Measurements from ENCODE around the gene APOBEC2.

APOBEC2 gene

DNA sequence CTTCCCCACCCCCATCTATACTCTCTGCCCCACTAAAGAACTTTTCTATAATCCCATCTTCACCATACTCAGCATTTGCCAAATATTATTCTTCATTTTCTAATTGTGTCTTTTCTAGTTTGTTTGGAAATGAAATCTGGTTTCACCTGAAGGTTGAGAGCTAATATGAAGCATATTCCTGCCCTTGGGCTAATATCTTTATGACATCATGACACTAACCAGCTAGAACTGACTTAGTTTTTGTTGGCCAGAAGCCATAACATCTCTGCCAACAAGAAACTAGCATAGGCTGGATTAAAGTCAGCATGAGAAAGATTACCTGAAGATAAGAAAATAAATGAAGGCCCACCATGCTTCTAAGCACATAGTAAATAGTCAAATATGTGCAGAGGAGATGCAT, 30.7 kb upstream of the APOBEC2 start:
- no peak for DNase-seq
- H3K27me3 ChIP-seq (ENCODE audit: insufficient read depth, low read length, poor library complexity) = no peaks in the 10 kb centered on the region
- H3K36me3 ChIP-seq (ENCODE audit: insufficient read depth, low read length) = peaks cover 6% of the 10 kb centered on the region; the same call in 1 of the 2 replicates
- H3K4me3 ChIP-seq (ENCODE audit: low read depth in 1 of 2, low read length in 2 of 2) = no peak overlapping the region
- no peak overlapping the region for H3K27ac ChIP-seq (ENCODE audit: low read length)
- H3K9me3 ChIP-seq (ENCODE audit: insufficient read depth, low read length, severe bottlenecking) = no peaks in the 10 kb centered on the region
- no peak overlapping the region for H3K4me2 ChIP-seq (ENCODE audit: insufficient read depth, low read length)
- no peak for ATAC-seq (ENCODE audit: insufficient read depth, low read depth)
- no peak overlapping the region for H2AFZ ChIP-seq (ENCODE audit: low read depth, low read length)
- TF ChIP-seq, protein P1, sequence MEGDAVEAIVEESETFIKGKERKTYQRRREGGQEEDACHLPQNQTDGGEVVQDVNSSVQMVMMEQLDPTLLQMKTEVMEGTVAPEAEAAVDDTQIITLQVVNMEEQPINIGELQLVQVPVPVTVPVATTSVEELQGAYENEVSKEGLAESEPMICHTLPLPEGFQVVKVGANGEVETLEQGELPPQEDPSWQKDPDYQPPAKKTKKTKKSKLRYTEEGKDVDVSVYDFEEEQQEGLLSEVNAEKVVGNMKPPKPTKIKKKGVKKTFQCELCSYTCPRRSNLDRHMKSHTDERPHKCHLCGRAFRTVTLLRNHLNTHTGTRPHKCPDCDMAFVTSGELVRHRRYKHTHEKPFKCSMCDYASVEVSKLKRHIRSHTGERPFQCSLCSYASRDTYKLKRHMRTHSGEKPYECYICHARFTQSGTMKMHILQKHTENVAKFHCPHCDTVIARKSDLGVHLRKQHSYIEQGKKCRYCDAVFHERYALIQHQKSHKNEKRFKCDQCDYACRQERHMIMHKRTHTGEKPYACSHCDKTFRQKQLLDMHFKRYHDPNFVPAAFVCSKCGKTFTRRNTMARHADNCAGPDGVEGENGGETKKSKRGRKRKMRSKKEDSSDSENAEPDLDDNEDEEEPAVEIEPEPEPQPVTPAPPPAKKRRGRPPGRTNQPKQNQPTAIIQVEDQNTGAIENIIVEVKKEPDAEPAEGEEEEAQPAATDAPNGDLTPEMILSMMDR (IDR thresholded peaks at IDR 0.05; ENCODE audit: borderline replicate concordance, extremely low read depth, low read length, poor library complexity, severe bottlenecking) = no peak
- no peak for TF ChIP-seq EZH2 (IDR thresholded peaks at IDR 0.05; ENCODE audit: borderline replicate concordance, low read depth, low read length, severe bottlenecking)
- no peaks in the 10 kb centered on the region for H4K20me1 ChIP-seq (ENCODE audit: insufficient read depth, low read length)
- peaks cover 14% of the 10 kb centered on the region for H3K79me2 ChIP-seq (ENCODE audit: insufficient read depth, low read length)
- no peak overlapping the region for H3K9ac ChIP-seq (ENCODE audit: low read depth, low read length)
- peaks cover 18% of the 10 kb centered on the region for H3K4me1 ChIP-seq (ENCODE audit: insufficient read depth, low read length)

DNA sequence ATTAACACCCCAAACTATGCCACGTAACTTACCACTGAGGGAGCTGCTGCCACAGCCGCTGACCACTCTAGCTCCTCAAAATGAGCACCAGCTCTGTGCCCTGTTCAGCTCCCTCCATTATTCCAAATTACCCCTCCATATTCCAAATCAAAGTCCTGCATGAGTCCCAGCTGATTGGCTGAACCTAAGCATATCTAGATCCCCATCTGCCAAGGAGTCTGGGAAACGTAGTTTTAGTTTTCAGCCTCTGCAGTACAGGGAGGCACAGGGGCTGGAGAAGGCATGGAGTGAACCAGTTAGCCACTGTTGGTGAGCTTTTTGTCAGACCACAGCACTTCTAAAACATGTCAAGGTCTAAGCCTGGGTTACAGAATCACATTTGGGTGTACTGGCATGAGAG, 29.9 kb upstream of the APOBEC2 start:
- Histone ChIP-seq H3K4me2 (ENCODE audit: insufficient read depth, low read length) (no peak overlapping the region), H3K4me1 (ENCODE audit: insufficient read depth, low read length) (peaks cover 18% of the 10 kb centered on the region), H3K9ac (ENCODE audit: low read depth, low read length) (no peak overlapping the region), H3K27me3 (ENCODE audit: insufficient read depth, low read length, poor library complexity) (no peaks in the 10 kb centered on the region), H4K20me1 (ENCODE audit: insufficient read depth, low read length) (no peaks in the 10 kb centered on the region), H2AFZ (ENCODE audit: low read depth, low read length) (no peak overlapping the region), H3K79me2 (ENCODE audit: insufficient read depth, low read length) (peaks cover 14% of the 10 kb centered on the region), H3K4me3 (ENCODE audit: low read depth in 1 of 2, low read length in 2 of 2) (no peak overlapping the region), H3K27ac (ENCODE audit: low read length) (no peak overlapping the region), H3K9me3 (ENCODE audit: insufficient read depth, low read length, severe bottlenecking) (no peaks in the 10 kb centered on the region), H3K36me3 (ENCODE audit: insufficient read depth, low read length) (peaks cover 6% of the 10 kb centered on the region; the same call in 1 of the 2 replicates)
- no peak for TF ChIP-seq EZH2 (IDR thresholded peaks at IDR 0.05; ENCODE audit: borderline replicate concordance, low read depth, low read length, severe bottlenecking)
- TF ChIP-seq, protein P1 (IDR thresholded peaks at IDR 0.05; ENCODE audit: borderline replicate concordance, extremely low read depth, low read length, poor library complexity, severe bottlenecking) = no peak
- ATAC-seq (ENCODE audit: insufficient read depth, low read depth) (no peak), DNase-seq (no peak)

DNA sequence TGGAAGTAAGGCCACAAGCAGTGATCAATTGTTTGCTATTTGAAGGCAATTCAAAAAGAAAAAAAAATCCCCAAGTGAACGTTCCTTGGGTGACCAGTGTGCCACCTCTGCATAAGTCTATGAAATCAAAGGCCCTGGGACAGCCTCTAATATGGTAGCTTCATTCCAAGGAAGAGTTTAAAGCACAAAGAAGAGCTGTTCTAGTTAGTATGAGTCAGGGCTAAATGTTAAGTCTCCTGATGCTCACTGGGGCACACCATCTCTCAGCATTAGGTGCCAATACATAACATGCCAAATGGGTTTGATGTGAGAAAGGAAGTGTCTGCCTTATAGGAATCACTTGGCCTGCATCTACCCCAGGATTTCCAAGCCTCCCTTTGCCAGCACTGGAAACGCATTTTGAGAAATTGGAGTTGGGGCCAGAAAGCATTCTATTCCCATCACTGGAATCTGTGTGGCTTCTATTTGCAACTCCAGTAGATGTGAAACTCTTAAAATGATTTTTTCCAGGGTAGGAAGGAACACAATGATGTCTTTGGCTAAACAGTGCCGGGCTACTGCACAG, 27.0 kb upstream of the APOBEC2 start:
- H2AFZ ChIP-seq (ENCODE audit: low read depth, low read length) = no peak overlapping the region
- H3K9ac ChIP-seq (ENCODE audit: low read depth, low read length) = peak overlapping the region; percentile 98
- DNase-seq (no peak), ATAC-seq (ENCODE audit: insufficient read depth, low read depth) (no peak)
- peak overlapping the region; percentile 74 for H3K4me2 ChIP-seq (ENCODE audit: insufficient read depth, low read length)
- H3K4me3 ChIP-seq (ENCODE audit: low read depth in 1 of 2, low read length in 2 of 2) = peak overlapping the region in 1 of 2 experiments; percentile 65; a peak in 2 of 4 replicates
- no peaks in the 10 kb centered on the region for H3K27me3 ChIP-seq (ENCODE audit: insufficient read depth, low read length, poor library complexity)
- TF ChIP-seq, protein P1 (IDR thresholded peaks at IDR 0.05; ENCODE audit: borderline replicate concordance, extremely low read depth, low read length, poor library complexity, severe bottlenecking) = no peak
- no peak for TF ChIP-seq EZH2 (IDR thresholded peaks at IDR 0.05; ENCODE audit: borderline replicate concordance, low read depth, low read length, severe bottlenecking)
- peaks cover 6% of the 10 kb centered on the region; the same call in 1 of the 2 replicates for H3K36me3 ChIP-seq (ENCODE audit: insufficient read depth, low read length)
- H3K79me2 ChIP-seq (ENCODE audit: insufficient read depth, low read length) = peaks cover 22% of the 10 kb centered on the region
- H3K4me1 ChIP-seq (ENCODE audit: insufficient read depth, low read length) = peaks cover 39% of the 10 kb centered on the region
- H3K27ac ChIP-seq (ENCODE audit: low read length) = peak overlapping the region; percentile 98
- no peaks in the 10 kb centered on the region for H4K20me1 ChIP-seq (ENCODE audit: insufficient read depth, low read length)
- H3K9me3 ChIP-seq (ENCODE audit: insufficient read depth, low read length, severe bottlenecking) = no peaks in the 10 kb centered on the region
